Transverse colon (tissue), 4 donors: Measurements from ENCODE around the gene CD22.

Experiments used
- EP300 ChIP-seq: sonication (generic); formaldehyde crosslinking; IDR thresholded peaks from one replicate; pipeline ENCODE4 v1.6.1; 2017; ENCODE audit warnings: antibody characterized with exemption, low read depth
- POLR2A ChIP-seq: fragments of 450-650 bp; IDR thresholded peaks from one replicate; pipeline ENCODE4 v1.6.1; 2016; ENCODE audit warnings: antibody characterized with exemption, mild to moderate bottlenecking, moderate library complexity
- POLR2AphosphoS5 ChIP-seq, 3 donors: sonication (generic); formaldehyde crosslinking; IDR thresholded peaks; one replicate each; pipeline ENCODE4 v1.6.1; 2016; ENCODE audit warnings: antibody characterized with exemption in 3 of 3
- TF ChIP-seq, protein P1 (sequence below), 5 experiments: fragments of 200-600 bp in 3 of 5; fragments of 450-650 bp in 2 of 5; sonication (generic) in 3 of 5; IDR thresholded peaks; 1 replicate in 2 of 5; 2 replicates in 3 of 5; pipeline ENCODE4 v1.5.1; 2016 to 2017; ENCODE audit warnings: antibody characterized with exemption in 5 of 5, inconsistent platforms in 3 of 5, mild to moderate bottlenecking in 2 of 5, moderate library complexity in 1 of 5

DNA sequence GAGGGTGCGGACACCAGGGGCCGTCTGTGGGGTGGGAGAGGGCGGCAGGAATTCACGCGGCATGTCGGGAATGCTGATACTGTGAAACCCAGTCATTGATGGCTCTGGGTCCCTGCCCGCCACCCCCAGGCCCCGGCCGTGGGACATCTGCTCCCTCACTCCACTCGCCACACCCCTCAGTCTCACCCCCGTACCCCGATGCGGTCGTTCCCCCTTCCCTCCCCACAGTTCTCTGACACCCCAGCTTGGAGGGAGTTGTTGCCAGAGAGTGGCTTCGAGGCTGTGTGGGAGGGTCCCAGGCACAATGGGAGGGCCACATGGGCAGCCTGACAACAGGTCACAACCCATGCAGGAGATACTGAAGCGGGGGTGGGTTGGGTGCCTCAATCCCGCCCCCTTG is 35.2 kb upstream of the CD22 start:
- TF ChIP-seq POLR2AphosphoS5 (IDR thresholded peaks at IDR 0.05) (no peak), POLR2A (no peak), EP300 (no peak)
- TF ChIP-seq, protein P1, sequence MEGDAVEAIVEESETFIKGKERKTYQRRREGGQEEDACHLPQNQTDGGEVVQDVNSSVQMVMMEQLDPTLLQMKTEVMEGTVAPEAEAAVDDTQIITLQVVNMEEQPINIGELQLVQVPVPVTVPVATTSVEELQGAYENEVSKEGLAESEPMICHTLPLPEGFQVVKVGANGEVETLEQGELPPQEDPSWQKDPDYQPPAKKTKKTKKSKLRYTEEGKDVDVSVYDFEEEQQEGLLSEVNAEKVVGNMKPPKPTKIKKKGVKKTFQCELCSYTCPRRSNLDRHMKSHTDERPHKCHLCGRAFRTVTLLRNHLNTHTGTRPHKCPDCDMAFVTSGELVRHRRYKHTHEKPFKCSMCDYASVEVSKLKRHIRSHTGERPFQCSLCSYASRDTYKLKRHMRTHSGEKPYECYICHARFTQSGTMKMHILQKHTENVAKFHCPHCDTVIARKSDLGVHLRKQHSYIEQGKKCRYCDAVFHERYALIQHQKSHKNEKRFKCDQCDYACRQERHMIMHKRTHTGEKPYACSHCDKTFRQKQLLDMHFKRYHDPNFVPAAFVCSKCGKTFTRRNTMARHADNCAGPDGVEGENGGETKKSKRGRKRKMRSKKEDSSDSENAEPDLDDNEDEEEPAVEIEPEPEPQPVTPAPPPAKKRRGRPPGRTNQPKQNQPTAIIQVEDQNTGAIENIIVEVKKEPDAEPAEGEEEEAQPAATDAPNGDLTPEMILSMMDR (IDR thresholded peaks at IDR 0.05) = no peak
